HL-60 (cell line): Measurements from ENCODE around the gene ZNF678.
"Not testable (repeated sequence)": the region's sequence is repeated elsewhere in the genome, so short reads cannot be mapped to it uniquely, and the experiment has no call there.

Experiments
- DNase-seq, 2 experiments: peaks; one replicate each; pipeline ENCODE4 v3.0.0-alpha.2; 2010 to 2020; ENCODE audit warnings: low read depth in 1 of 2, low spot score in 1 of 2
- H3K27ac ChIP-seq: fragments of 250-450 bp; sonication (Bioruptor Pico); replicated peaks from 2 replicates; pipeline ENCODE4 v1.5.1; 2020; ENCODE audit warnings: mild to moderate bottlenecking, moderate library complexity
- H3K27me3 ChIP-seq: fragments of 250-450 bp; sonication (Bioruptor Pico); 2 replicates; pipeline ENCODE4 v1.5.1; 2021; ENCODE audit warnings: mild to moderate bottlenecking, moderate library complexity; ENCODE audit not compliant: insufficient read depth, poor library complexity, severe bottlenecking
- H3K4me3 ChIP-seq: replicated peaks from 2 replicates; pipeline ENCODE4 v1.5.1; 2011; ENCODE audit warnings: mild to moderate bottlenecking, control low read depth, low read length; ENCODE audit not compliant: insufficient read depth
- GABPA ChIP-seq: IDR thresholded peaks from 2 replicates; pipeline ENCODE4 v1.6.1; 2012; ENCODE audit warnings: low read depth
- POLR2AphosphoS5 ChIP-seq: IDR thresholded peaks from 2 replicates; pipeline ENCODE4 v1.6.1; 2012; ENCODE audit warnings: low read depth
- SPI1 ChIP-seq: IDR thresholded peaks from 2 replicates; pipeline ENCODE4 v1.6.1; 2012; ENCODE audit warnings: low read depth, mild to moderate bottlenecking, borderline replicate concordance
- TF ChIP-seq, protein P1 (sequence below): IDR thresholded peaks from one replicate; pipeline ENCODE4 v1.5.1; 2011; ENCODE audit warnings: low read length, control low read depth, inconsistent platforms; ENCODE audit not compliant: insufficient read depth
- TF ChIP-seq, protein P2 (sequence below): IDR thresholded peaks from 2 replicates; pipeline ENCODE4 v1.6.1; 2012; ENCODE audit warnings: low read depth; ENCODE audit not compliant: insufficient replicate concordance

The ZNF678 gene

DNA sequence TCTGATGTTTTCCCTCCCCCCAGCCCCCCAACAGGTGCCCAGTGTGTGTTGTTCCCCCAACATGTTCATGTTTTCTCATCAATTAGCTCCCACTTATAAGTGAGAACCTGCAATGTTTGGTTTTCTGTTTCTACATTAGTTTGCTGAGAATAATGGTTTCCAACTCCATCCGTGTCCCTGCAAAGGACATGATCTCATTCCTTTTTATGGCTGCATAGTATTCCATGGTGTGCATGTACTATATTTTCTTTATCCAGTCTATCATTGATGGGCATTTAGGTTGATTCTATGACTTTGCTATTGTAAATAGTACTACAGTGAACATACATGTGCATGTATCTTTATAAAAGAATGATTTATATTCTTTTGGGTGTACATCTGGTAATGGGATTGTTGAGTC lies 24.6 kb downstream of the ZNF678 start:
- H3K27ac ChIP-seq: no peak overlapping the region
- no peak for TF ChIP-seq POLR2AphosphoS5
- TF ChIP-seq, protein P1, sequence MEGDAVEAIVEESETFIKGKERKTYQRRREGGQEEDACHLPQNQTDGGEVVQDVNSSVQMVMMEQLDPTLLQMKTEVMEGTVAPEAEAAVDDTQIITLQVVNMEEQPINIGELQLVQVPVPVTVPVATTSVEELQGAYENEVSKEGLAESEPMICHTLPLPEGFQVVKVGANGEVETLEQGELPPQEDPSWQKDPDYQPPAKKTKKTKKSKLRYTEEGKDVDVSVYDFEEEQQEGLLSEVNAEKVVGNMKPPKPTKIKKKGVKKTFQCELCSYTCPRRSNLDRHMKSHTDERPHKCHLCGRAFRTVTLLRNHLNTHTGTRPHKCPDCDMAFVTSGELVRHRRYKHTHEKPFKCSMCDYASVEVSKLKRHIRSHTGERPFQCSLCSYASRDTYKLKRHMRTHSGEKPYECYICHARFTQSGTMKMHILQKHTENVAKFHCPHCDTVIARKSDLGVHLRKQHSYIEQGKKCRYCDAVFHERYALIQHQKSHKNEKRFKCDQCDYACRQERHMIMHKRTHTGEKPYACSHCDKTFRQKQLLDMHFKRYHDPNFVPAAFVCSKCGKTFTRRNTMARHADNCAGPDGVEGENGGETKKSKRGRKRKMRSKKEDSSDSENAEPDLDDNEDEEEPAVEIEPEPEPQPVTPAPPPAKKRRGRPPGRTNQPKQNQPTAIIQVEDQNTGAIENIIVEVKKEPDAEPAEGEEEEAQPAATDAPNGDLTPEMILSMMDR: no peak
- DNase-seq: no peak
- no peak overlapping the region for H3K4me3 ChIP-seq
- no peaks in the 10 kb centered on the region for H3K27me3 ChIP-seq

DNA sequence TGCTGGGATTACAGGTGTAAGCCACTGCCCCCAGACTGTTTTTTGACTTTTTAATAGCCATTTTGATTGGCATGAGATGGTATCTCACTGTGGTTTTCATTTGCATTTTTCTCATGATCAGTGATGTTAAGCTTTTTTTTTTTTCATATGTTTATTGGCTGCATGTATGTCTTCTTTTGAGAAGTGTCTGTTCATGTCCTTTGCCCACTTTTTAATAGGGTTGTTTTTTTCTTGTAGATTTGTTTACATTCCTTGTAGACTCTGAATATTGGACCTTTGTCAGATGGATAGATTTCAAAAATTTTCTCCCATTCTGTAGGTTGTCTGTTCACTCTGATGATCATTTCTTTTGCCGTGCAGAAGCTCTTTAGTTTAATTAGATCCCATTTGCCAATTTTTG lies 25.4 kb downstream of the ZNF678 start:
- not testable (repeated sequence) for H3K27ac ChIP-seq, DNase-seq, H3K4me3 ChIP-seq

DNA sequence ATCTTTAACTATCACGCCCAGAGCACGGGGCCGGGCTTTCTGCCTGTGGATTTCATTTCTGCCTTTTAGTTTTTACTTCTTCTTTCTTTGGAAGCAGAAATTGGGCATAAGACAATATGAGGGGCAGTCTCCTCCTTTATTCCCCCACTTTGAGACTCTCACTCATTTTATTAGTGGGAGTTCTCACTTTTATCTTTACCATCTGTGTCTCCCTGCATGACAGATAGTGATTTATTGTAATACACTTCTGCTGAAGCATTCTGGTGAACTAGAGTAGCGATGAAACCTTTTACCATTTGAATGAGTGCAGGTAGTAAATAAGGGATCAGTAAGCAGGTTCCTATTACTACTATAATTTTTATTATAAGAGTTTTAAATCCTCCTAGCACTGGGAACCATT lies 26.4 kb downstream of the ZNF678 start:
- not testable (repeated sequence) for H3K27me3 ChIP-seq, DNase-seq, H3K27ac ChIP-seq, H3K4me3 ChIP-seq

More for the DNA sequence above, 25.4 kb downstream of the ZNF678 start:
- not testable (repeated sequence) for H3K27me3 ChIP-seq

DNA sequence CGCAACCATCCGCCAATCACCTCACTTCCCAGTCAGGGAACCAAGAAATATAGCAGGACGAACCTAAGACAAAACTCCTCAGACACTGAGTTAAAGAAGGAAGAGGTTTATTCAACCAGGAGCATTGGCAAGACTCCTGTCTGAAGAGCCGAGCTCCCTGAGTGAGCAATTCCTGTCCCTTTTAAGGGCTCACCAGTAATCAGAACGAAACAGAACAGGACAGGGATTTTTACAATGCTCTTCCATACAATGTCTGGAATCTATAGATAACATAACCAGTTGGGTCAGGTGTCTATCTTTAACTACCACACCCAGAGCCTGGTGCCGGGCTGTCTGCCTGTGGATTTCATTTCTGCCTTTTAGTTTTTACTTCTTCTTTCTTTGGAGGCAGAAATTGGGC lies 32.9 kb downstream of the ZNF678 start:
- not testable (repeated sequence) for H3K27ac ChIP-seq, DNase-seq, H3K4me3 ChIP-seq, H3K27me3 ChIP-seq

DNA sequence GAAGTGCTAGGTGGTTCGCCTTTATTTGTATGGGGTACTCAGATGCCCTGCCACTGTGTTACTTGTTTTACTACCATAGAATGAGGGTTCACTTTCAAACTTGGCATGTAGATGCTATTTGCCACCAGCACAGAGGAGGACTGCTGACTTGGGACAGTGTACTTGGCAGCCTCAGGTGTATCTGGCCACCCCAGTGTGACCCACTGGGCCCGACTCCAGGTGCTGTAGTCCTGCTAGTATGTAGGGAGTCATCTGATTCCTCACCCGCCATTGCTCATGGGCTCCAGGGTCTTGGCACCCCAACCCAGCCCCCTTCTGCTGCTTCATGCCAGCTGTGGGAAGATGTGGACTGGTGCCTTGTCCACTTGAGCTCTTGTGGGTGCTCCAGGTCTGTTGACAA lies 40.0 kb downstream of the ZNF678 start:
- no peak overlapping the region for H3K27ac ChIP-seq
- no peak for DNase-seq
- H3K27me3 ChIP-seq: no peaks in the 10 kb centered on the region
- no peak overlapping the region for H3K4me3 ChIP-seq
- no peak for TF ChIP-seq SPI1
- no peak for TF ChIP-seq GABPA
- TF ChIP-seq, protein P2, sequence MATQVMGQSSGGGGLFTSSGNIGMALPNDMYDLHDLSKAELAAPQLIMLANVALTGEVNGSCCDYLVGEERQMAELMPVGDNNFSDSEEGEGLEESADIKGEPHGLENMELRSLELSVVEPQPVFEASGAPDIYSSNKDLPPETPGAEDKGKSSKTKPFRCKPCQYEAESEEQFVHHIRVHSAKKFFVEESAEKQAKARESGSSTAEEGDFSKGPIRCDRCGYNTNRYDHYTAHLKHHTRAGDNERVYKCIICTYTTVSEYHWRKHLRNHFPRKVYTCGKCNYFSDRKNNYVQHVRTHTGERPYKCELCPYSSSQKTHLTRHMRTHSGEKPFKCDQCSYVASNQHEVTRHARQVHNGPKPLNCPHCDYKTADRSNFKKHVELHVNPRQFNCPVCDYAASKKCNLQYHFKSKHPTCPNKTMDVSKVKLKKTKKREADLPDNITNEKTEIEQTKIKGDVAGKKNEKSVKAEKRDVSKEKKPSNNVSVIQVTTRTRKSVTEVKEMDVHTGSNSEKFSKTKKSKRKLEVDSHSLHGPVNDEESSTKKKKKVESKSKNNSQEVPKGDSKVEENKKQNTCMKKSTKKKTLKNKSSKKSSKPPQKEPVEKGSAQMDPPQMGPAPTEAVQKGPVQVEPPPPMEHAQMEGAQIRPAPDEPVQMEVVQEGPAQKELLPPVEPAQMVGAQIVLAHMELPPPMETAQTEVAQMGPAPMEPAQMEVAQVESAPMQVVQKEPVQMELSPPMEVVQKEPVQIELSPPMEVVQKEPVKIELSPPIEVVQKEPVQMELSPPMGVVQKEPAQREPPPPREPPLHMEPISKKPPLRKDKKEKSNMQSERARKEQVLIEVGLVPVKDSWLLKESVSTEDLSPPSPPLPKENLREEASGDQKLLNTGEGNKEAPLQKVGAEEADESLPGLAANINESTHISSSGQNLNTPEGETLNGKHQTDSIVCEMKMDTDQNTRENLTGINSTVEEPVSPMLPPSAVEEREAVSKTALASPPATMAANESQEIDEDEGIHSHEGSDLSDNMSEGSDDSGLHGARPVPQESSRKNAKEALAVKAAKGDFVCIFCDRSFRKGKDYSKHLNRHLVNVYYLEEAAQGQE: no peak
- TF ChIP-seq, protein P1: no peak
- no peak for TF ChIP-seq POLR2AphosphoS5

DNA sequence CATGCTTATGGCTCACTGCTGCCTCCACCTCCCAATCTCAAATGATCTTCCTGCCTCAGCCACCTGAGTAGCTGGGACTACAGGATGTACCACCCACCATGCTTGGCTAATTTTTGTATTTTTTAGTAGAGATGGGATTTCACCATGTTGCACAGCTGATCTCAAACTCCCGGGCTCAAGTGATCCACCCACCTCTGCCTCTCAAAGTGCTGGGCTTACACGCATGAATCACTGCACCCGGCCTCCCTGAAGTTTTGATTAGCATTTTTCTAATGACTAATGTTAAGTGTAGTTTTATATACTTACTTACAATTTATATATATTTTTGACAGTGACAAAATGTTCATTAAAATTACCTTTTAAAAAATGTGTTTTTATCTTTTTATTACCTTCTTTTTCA lies 41.1 kb downstream of the ZNF678 start:
- TF ChIP-seq POLR2AphosphoS5: no peak
- Histone ChIP-seq H3K27ac (no peak overlapping the region), H3K27me3 (no peaks in the 10 kb centered on the region), H3K4me3 (no peak overlapping the region)
- no peak for DNase-seq

DNA sequence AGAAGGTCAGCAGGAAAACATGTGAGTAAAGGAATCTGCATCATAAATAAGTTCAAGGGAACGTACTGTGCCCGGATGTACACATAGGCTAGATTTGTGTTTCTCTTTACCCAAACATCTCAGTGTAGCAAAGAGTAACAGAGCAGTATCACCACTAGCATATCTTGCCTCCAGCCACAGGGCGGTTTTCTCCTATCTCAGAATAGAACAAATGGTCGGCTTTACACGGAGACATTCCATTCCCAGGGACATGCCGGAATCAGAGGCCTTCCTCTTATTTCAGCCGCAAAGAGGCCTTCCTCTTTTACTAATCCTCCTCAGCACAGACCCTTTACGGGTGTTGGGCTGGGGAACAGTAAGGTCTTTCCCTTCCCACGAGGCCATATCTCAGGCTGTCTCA lies 42.9 kb downstream of the ZNF678 start:
- H3K27ac ChIP-seq, H3K27me3 ChIP-seq, DNase-seq, H3K4me3 ChIP-seq: not testable (repeated sequence)
